Vagina (tissue), 2 donors: ENCODE measurements around the gene MEP1B. TPM values are rescaled to one million over a fixed set of nuclear protein-coding genes. Genes with fewer than 3 reads are reported as not detected.

Experiments
- DNase-seq, 2 donors: peaks; one replicate each; pipeline ENCODE4 v3.0.0-alpha.2; 2017; ENCODE audit errors: extremely low spot score in 2 of 2
- H3K27ac ChIP-seq: fragments of 200-600 bp; sonication (generic); one replicate; pipeline ENCODE4 v1.5.1; 2019
- H3K27me3 ChIP-seq: fragments of 200-600 bp; sonication (generic); one replicate; pipeline ENCODE4 v1.5.1; 2019
- H3K36me3 ChIP-seq, 2 donors: fragments of 200-600 bp; sonication (generic); one replicate each; pipeline ENCODE4 v1.5.1; 2017 to 2019
- H3K4me1 ChIP-seq: fragments of 200-600 bp; sonication (generic); one replicate; pipeline ENCODE4 v1.5.1; 2019
- H3K4me3 ChIP-seq, 2 donors: fragments of 200-600 bp; sonication (generic); 1 replicate in 1 of 2; 2 replicates in 1 of 2; pipeline ENCODE4 v1.5.1; 2016 to 2019
- H3K9me3 ChIP-seq: fragments of 200-600 bp; sonication (generic); one replicate; pipeline ENCODE4 v1.5.1; 2019
- POLR2A ChIP-seq, 2 donors: fragments of 450-650 bp; IDR thresholded peaks; one replicate each; pipeline ENCODE4 v1.6.1; 2017; ENCODE audit warnings: antibody characterized with exemption in 2 of 2, mild to moderate bottlenecking in 2 of 2, moderate library complexity in 2 of 2
- POLR2AphosphoS5 ChIP-seq, 2 donors: sonication (generic); formaldehyde crosslinking; IDR thresholded peaks; one replicate each; pipeline ENCODE4 v1.9.0; 2017; ENCODE audit warnings: antibody characterized with exemption in 2 of 2, mild to moderate bottlenecking in 2 of 2, low read depth in 1 of 2; ENCODE audit not compliant: insufficient read depth in 1 of 2
- intact Hi-C: fragments of 100-400 bp; cut with DNase I; formaldehyde crosslinking; loops from one replicate; pipeline ENCODE4 v1.15.1; 2023
- small RNA-seq: library from RNA; depleted of rRNA; stranded (forward); fragments of <200 nt; gene quantifications from one replicate; pipeline ENCODE3, GENCODE V24; 2016
- total RNA-seq: library from RNA; depleted of rRNA; stranded (reverse); fragments of >200 nt; gene quantifications from one replicate; pipeline ENCODE4 v1.2.3, GENCODE V29; 2016
- TF ChIP-seq, protein P1 (sequence below), 3 experiments: fragments of 450-650 bp in 2 of 3; fragments of 200-600 bp in 1 of 3; sonication (generic) in 1 of 3; IDR thresholded peaks; one replicate each; pipeline ENCODE4 v1.5.1; 2017 to 2019; ENCODE audit warnings: antibody characterized with exemption in 3 of 3, mild to moderate bottlenecking in 2 of 3, moderate library complexity in 2 of 3

Gene MEP1B
- total RNA-seq, 1 donor from 2014 or later: not detected

DNA sequence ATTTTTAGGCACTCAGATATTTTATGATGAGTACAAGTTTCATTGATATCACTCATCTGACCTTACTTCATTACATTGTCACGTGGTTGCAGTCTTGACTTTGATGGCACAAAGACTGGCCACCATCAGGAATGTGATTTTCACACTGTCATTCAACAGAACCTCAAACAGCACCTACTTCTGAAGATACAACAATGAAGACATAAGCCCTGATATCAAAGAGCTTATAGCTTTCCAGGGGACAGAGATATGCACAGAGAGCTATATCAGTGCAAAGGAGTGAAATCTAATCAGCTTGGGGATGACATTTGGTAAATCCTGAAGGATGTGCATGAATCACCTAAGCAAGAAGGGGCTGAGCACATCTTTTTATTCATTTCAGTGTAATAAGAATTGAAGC is 72.3 kb downstream of the MEP1B start:
- Histone ChIP-seq H3K27ac (no peak overlapping the region), H3K4me3 (no peak overlapping the region), H3K9me3 (no peaks in the 10 kb centered on the region), H3K36me3 (no peaks in the 10 kb centered on the region), H3K4me1 (no peaks in the 10 kb centered on the region), H3K27me3 (no peaks in the 10 kb centered on the region)
- TF ChIP-seq POLR2A (IDR thresholded peaks at IDR 0.05) (no peak), POLR2AphosphoS5 (IDR thresholded peaks at IDR 0.05; ENCODE audit: insufficient read depth in 1 of 2, low read depth in 1 of 2) (no peak)
- TF ChIP-seq, protein P1, sequence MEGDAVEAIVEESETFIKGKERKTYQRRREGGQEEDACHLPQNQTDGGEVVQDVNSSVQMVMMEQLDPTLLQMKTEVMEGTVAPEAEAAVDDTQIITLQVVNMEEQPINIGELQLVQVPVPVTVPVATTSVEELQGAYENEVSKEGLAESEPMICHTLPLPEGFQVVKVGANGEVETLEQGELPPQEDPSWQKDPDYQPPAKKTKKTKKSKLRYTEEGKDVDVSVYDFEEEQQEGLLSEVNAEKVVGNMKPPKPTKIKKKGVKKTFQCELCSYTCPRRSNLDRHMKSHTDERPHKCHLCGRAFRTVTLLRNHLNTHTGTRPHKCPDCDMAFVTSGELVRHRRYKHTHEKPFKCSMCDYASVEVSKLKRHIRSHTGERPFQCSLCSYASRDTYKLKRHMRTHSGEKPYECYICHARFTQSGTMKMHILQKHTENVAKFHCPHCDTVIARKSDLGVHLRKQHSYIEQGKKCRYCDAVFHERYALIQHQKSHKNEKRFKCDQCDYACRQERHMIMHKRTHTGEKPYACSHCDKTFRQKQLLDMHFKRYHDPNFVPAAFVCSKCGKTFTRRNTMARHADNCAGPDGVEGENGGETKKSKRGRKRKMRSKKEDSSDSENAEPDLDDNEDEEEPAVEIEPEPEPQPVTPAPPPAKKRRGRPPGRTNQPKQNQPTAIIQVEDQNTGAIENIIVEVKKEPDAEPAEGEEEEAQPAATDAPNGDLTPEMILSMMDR (IDR thresholded peaks at IDR 0.05): no peak
- intact Hi-C loops: no loop called here
- DNase-seq: no peak

- no peak for DNase-seq
- Histone ChIP-seq H3K36me3 (peaks cover 0 to 22% of the 10 kb centered on the region in 2 donors), H3K4me1 (no peaks in the 10 kb centered on the region), H3K4me3 (no peak overlapping the region), H3K27ac (no peak overlapping the region), H3K9me3 (no peaks in the 10 kb centered on the region), H3K27me3 (no peaks in the 10 kb centered on the region)
- intact Hi-C loops: no loop called here
- TF ChIP-seq, protein P1 (IDR thresholded peaks at IDR 0.05): no peak
- no peak for TF ChIP-seq POLR2AphosphoS5 (IDR thresholded peaks at IDR 0.05; ENCODE audit: insufficient read depth in 1 of 2, low read depth in 1 of 2)
Measured at GRCh38 chr18:32264401-32264800, 74.6 kb downstream of the MEP1B start.

- no peaks in the 10 kb centered on the region for H3K27me3 ChIP-seq
- no peaks in the 10 kb centered on the region for H3K4me1 ChIP-seq
- no peak for TF ChIP-seq POLR2AphosphoS5 (IDR thresholded peaks at IDR 0.05; ENCODE audit: insufficient read depth in 1 of 2, low read depth in 1 of 2)
- TF ChIP-seq POLR2A (IDR thresholded peaks at IDR 0.05): no peak
- TF ChIP-seq, protein P1 (IDR thresholded peaks at IDR 0.05): no peak
- no peak overlapping the region for H3K27ac ChIP-seq
- peaks cover 3 to 30% of the 10 kb centered on the region in 2 donors for H3K36me3 ChIP-seq
- no peak for DNase-seq
- H3K4me3 ChIP-seq: no peak overlapping the region
- H3K9me3 ChIP-seq: no peaks in the 10 kb centered on the region
- intact Hi-C loops: no loop called here
Measured at GRCh38 chr18:32267463-32267862, 77.6 kb downstream of the MEP1B start.

Small RNA genes lying within 50 kb of the gene (small RNA-seq; reads per million reads assigned to genes)
- not detected for gene RF00019
- not detected for gene RNA5SP453

Other genes with a start within 250 kb of the MEP1B start
- gene TRAPPC8, start 246.9 kb upstream of the MEP1B start, total RNA-seq: 33.1 TPM
- 3.7 TPM for gene RNF125, start 171.2 kb upstream of the MEP1B start, total RNA-seq
- gene RNF138, start 98.2 kb upstream of the MEP1B start, total RNA-seq: 15.7 TPM